Left colon (tissue), 2 donors: ENCODE data around the gene OSBPL3. TPM values are rescaled to one million over a fixed set of nuclear protein-coding genes. Genes with fewer than 3 reads are reported as not detected.

ENCODE experiments used
- ATAC-seq: fragments of 200-7000 bp; cut with Tn5 transposase; one replicate; pipeline ENCODE4 v1.9.1; 2020; ENCODE audit warnings: mild to moderate bottlenecking, moderate library complexity
- DNase-seq, 2 donors: peaks; one replicate each; pipeline ENCODE4 v3.0.0-alpha.2; 2020
- intact Hi-C, 2 donors: fragments of 100-400 bp; cut with DNase I in 1 of 2; cut with micrococcal nuclease in 1 of 2; formaldehyde crosslinking; loops; one replicate each; pipeline versions ENCODE4 v1.11.2 to v1.14.0; 2022; cut with DNase I, micrococcal nuclease
- total RNA-seq, 2 donors: library from RNA; stranded (reverse); fragmentation: NEBNext Ultra II Directional; extraction: Animal tissue kit (Norgen Biotek cat#: 25700); gene quantifications; one replicate each; pipeline ENCODE4 v1.2.1, GENCODE V29; 2021
- donor health status: DM: no; HTN: no; CAD: no.
- donor health status: DM: yes; HTN: yes; CAD: no.

Gene OSBPL3
- total RNA-seq, 2 donors from 2014 or later, result 11.0 to 13.2 TPM

- ATAC-seq, result peak; percentile 88
- intact Hi-C loops, result no loop called here
- DNase-seq, result peak; percentile 56 to 80
Measured at GRCh38 chr7:24825931-24826661, 153.9 kb downstream of the OSBPL3 start.

GRCh38 chr7:24825381-24825794 is 154.6 kb downstream of the OSBPL3 start:
- no peak for DNase-seq
- ATAC-seq, result peak; percentile 69
- intact Hi-C loops, result no loop called here

DNA sequence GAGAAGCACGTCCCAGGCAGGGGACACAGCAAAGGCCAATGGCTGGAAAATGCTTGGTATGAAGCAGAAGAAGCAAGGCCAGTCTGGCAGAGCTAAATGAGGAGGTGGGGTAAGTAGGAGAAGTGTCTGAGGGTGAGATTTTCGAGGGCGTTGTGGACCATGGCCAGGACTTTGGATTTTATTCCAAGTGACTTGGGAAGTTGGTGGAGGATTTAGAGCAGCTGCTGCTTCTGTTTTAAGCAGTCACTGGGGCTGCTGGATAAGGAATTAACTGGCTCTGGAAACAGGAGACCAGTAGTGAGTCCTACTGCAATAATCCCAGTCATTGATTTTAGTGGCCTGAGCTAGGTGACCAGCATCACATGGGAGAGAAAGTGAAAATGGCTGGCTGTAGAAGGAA is 155.1 kb downstream of the OSBPL3 start:
- intact Hi-C loops, result loop anchor here in 1 of 2 donors (5.0 kb wide), 1 partner anchor 157 kb away; the partner anchor contains the start of gene OSBPL3
- DNase-seq (no peak), ATAC-seq (no peak)

GRCh38 chr7:24824400-24824799 is 155.6 kb downstream of the OSBPL3 start:
- no peak for DNase-seq
- intact Hi-C loops, result loop anchor here in 1 of 2 donors (5.0 kb wide), 1 partner anchor 158 kb away; the partner anchor contains the start of gene OSBPL3
- ATAC-seq, result no peak

DNA sequence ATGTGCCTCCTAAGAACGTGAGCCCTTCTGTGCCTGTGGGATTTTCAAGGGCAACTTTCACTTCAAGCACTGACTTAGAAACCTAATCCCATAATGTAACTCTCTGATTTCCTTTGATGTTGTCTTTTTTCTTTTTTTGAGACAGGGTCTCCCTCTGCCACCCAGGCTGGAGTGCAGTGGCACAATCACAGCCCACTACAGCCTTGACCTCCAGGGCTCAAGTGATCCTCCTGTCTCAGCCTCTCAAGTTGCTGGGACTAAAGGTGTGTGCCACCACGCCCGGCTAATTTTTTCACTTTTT is 158.3 kb downstream of the OSBPL3 start:
- DNase-seq (no peak), ATAC-seq (no peak)
- intact Hi-C loops, result loop anchor here in 1 of 2 donors (5.0 kb wide), 1 partner anchor 161 kb away; the partner anchor contains the start of gene OSBPL3

DNA sequence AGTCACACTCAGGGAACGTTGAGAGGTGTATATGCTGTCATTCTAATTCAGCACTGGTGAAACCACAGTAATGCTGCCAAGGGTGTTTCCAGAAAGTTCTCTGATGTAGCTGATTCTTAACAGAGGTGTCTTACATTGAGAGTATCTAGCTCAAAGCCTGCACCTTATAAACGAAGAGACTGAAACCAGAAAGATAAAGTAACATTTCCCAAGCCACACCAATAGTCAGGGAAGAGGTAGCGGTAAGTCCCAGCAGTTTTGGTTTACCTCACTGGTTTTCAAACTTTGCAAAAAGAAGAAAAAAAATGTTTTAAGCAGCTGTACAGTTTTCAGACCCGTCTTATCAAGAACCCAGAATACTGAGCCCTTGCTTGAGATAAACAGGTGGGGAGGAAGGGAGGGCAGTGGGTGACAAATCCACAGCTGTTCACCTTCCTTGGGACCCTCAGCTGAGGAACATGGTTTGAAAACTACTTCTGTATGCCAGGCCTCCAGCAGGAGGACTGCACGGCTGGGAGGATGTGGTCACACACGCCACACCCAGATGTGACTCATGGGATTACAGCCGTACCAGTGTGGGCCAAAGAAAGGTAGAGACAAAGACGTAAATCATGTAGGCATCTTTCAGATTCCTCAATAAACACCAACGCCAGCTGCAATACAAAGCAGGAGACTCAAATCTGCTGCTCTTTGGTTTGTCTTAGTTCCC is 158.8 kb downstream of the OSBPL3 start:
- ATAC-seq (peak; percentile 84), DNase-seq (peak; percentile 73 to 88)
- intact Hi-C loops, result loop anchor here in 1 of 2 donors (5.0 kb wide), 1 partner anchor 161 kb away; the partner anchor contains the start of gene OSBPL3

DNA sequence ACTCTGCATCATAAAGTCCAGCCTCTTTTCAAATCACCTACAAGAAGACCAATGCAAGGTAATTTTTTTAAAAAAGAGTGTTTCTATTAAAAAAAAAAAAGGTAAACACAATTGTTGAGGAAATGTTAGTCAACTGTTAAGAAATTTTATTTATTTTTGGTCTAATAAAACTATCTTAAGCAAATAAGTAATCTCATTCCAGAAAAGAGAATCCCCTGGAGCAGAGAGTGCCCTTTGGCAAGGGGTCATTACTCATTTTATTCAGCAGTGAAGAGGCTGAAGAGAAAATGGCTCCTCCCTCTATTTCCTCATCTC is 159.3 kb downstream of the OSBPL3 start:
- ATAC-seq (no peak), DNase-seq (no peak)
- intact Hi-C loops, result loop anchor here in 1 of 2 donors (5.0 kb wide), 1 partner anchor 162 kb away; the partner anchor contains the start of gene OSBPL3

DNA sequence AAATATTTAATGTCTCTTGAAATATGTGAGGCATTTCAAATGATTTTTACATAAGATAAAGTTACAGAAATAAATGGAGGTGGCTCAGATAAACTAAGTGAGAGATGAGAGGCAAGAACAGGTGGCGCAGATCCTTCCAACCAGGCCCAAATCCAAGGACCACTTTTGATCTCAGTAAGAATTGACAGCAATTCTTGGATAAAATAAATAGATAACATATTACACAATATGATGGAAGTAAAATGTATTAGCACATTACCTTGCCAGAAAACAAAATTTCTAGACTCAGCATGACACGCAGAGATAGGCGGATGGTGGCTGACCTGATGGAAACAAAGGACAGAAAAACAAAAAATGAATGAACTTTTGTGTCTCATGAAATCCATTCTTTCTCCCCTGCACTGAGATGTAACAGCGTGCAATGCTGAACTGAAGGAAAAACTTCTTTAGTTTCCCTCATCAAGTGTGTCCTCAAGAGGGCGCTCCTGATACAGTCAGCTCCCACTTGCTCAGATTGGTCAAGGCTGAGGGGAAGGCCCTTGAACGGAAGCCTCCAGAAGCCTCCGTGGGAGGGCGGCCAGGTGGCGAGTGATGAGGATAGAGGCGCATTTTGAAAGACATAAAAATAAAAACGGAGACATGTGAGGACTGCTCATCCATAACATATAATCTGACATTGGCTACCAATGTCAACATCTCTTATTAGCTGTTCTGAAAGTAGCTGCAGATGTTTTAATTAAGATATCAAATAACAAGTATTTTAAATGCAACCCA is 159.9 kb downstream of the OSBPL3 start:
- intact Hi-C loops, result loop anchor here (5.0 to 10.0 kb wide), 3 partner anchors 162 to 252 kb away; partner anchors contain the start of gene OSBPL3 (in 1 of the 2)
- DNase-seq (peak; percentile 84 to 89), ATAC-seq (peak; percentile 81)

GRCh38 chr7:24817339-24817738 is 162.6 kb downstream of the OSBPL3 start:
- ATAC-seq, result no peak
- no peak for DNase-seq
- intact Hi-C loops, result loop anchor here (5.0 to 10.0 kb wide), 2 partner anchors 247 to 255 kb away; no protein-coding TSS in a partner anchor

GRCh38 chr7:24816868-24817267 is 163.1 kb downstream of the OSBPL3 start:
- intact Hi-C loops, result loop anchor here (5.0 to 10.0 kb wide), 2 partner anchors 248 to 255 kb away; no protein-coding TSS in a partner anchor

GRCh38 chr7:24812305-24812945 is 167.6 kb downstream of the OSBPL3 start:
- intact Hi-C loops, result loop anchor here in 1 of 2 donors (10.0 kb wide), 1 partner anchor 252 kb away; no protein-coding TSS in a partner anchor
- peak; percentile 86 for ATAC-seq
- DNase-seq, result peak in 1 of 2 donors; percentile 45

More at GRCh38 chr7:24816868-24817267, 163.1 kb downstream of the OSBPL3 start:
- ATAC-seq (no peak), DNase-seq (no peak)

DNA sequence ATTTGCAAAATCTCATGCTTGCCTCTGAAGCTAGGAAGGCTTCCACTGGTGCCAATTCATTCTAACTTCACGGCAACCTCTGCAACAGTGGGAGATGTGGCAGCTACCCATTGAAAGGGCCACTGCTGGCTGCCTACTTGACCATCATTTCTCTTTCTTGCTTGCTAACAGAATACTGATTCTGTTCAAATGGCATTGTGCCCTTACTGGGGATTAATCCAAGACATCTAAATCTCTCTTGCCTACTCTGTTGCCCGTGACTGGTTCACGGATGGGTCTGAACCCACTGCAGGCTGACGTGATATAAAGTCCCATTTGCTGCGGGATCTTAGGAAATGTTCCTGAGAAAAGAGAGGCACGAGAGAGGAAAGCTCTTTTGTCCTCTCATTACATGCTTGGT is 171.5 kb downstream of the OSBPL3 start:
- ATAC-seq (no peak), DNase-seq (no peak)
- intact Hi-C loops, result no loop called here

DNA sequence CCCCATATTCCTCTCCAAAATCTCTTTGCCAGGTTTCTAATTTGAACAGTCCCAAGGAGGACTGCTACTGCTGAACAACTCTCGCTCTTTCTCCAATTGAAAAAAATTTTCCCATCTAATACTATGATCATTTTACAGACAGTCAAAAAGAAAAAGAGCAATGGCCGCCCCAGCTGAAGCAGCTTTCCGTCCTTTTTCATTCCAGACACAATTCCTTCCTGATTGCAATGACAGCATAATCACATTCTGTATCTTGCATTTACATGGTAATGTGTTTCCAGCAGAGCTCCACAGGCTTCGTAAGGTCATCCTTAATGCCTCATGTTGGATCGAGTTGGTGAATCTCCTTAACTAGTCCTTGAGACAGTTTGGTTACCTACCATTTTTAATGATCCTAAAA is 177.7 kb downstream of the OSBPL3 start:
- intact Hi-C loops, result no loop called here
- ATAC-seq (no peak), DNase-seq (no peak)

DNA sequence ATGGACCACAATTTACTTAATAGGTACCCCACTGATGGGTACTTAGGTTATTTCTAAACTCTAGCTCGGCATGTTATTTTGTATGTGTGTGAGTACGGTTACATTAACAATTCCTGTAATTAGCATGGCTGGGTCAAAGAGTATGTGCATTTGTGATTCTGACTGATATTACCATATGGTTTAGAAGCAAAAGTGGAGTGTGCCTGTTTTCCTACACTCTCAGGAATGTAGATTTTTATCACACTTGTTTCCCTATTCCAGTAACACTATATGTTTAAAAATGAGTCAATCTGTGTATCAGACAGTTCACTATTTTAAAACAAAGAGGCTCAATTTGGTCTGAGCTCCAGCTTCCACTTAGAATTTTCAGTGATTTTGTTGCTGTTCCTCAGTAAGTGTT is 178.1 kb downstream of the OSBPL3 start:
- ATAC-seq (no peak), DNase-seq (no peak)
- intact Hi-C loops, result no loop called here

DNA sequence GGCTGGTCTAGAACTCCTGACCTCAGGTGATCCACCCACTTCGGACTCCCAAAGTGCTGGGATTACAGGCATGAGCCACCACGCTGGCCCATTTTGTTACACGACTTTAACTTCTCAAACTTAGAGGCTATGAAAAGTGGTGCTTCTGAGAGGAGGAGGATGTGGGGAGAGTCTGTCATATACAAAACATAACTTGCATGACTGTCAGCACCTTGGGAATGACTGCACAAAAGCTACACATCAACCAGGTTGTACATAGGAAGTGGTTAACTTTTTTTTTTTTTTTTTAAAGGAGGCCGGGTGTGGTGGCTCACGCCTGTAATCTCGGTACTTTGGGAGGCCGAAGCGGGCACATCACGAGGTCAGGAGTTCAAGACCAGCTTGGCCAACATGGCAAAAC is 179.3 kb downstream of the OSBPL3 start:
- intact Hi-C loops, result no loop called here
- DNase-seq (no peak), ATAC-seq (no peak)

DNA sequence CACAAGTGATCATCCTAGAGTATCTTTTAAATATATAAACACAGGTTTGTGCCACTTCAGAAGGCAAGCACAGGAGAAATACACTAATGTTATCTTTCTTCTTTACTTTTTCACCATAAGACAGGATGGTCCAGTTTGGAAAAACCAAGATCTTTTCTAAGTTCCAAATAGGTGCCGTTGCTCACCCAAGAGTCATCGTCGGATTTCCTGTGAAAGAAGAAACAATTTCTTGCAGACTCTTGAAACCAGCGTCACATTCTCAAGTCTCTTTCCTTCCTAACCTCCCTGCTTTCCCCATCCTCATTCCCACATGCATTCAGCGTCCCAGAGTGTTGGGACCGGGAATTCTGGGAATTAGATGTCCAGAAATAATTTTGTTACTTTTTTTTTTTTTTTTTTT is 179.9 kb downstream of the OSBPL3 start:
- ATAC-seq, result no peak
- no peak for DNase-seq
- intact Hi-C loops, result no loop called here

DNA sequence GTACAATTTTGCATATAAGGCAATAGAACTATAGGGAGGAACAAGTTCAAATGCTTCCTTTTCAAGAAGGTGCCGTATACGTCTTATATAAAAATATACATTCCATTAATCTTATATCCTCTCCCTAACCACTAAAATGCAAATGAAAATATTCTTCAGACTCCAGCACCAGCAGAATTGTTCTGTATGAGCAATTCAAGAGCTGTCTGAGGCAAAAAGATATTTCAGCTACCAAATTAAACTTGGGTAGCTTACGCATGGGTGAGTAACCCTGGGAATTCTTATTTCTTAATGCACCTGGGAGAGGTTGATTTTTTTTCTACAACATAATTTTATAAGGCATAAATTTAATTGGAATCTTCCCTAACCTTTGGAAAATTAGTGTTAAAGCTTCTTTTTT is 180.5 kb downstream of the OSBPL3 start:
- intact Hi-C loops, result no loop called here
- ATAC-seq (no peak), DNase-seq (no peak)

DNA sequence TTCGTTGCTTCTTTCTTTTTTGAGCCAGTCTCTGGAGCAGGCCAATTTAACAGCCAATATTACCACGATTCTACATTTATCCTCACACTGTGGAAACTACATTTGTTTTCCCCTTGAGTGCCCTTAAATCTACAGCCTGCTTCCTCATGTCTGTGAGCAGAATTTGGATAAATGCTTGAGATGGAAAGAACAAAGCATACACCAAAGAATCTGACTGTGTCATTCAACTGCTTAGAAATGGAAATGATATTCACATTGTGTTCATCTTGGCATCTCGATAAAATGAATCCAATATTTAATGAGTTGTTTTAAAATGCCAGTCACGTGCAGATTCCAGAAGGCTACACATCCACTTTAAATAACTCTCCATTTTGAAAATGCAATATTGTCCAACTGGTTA is 181.7 kb downstream of the OSBPL3 start:
- DNase-seq (no peak), ATAC-seq (no peak)
- intact Hi-C loops, result no loop called here

- DNase-seq (no peak), ATAC-seq (no peak)
- intact Hi-C loops, result no loop called here
Measured at GRCh38 chr7:24797270-24797669, 182.7 kb downstream of the OSBPL3 start.
